ENCODE results near the gene RPS6KA2.

DNA sequence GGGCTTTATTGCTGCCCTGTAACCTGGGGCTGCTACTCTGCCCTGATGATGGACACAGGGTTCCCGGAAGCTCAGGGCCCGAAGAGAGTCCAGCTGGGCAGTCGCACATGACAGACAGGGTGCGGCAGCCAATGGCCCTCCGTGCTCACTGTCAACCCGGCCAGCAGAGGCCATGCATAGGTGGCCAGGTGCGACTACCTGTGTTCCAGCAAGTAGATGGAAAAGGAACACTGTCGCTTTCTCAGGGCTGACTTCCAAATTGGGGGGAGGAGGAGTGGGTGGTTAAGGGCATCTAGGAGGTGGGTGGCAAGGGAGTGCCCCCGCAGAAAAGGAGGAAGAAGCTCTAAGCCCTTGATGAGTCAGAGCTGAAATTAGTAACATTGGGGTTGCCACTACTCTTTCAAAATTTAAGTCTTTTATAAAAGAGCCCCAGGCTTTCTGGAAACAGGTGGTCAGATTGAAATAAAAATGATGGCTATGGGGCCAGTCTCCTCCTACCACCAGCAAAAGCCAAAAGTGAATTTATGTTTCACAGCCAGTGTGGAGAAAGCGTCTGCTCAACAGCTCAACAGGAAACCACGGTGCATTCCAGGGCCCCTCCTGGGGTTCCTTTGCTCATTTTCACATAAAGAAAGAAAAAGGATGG is 38.2 kb downstream of the RPS6KA2 start:
- TF ChIP-seq, protein P1, sequence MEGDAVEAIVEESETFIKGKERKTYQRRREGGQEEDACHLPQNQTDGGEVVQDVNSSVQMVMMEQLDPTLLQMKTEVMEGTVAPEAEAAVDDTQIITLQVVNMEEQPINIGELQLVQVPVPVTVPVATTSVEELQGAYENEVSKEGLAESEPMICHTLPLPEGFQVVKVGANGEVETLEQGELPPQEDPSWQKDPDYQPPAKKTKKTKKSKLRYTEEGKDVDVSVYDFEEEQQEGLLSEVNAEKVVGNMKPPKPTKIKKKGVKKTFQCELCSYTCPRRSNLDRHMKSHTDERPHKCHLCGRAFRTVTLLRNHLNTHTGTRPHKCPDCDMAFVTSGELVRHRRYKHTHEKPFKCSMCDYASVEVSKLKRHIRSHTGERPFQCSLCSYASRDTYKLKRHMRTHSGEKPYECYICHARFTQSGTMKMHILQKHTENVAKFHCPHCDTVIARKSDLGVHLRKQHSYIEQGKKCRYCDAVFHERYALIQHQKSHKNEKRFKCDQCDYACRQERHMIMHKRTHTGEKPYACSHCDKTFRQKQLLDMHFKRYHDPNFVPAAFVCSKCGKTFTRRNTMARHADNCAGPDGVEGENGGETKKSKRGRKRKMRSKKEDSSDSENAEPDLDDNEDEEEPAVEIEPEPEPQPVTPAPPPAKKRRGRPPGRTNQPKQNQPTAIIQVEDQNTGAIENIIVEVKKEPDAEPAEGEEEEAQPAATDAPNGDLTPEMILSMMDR (IDR thresholded peaks at IDR 0.05), result no peak
- TF ChIP-seq POLR2A (IDR thresholded peaks at IDR 0.05), result no peak
- TF ChIP-seq POLR2AphosphoS5 (IDR thresholded peaks at IDR 0.05), result no peak
- TF ChIP-seq EP300 (IDR thresholded peaks at IDR 0.05), result no peak

Data from gastroesophageal sphincter (tissue), 3 donors.